ENCODE data around the gene IGFBPL1.
"Not testable (repeated sequence)": the region's sequence is repeated elsewhere in the genome, so short reads cannot be mapped to it uniquely, and the experiment has no call there.

DNA sequence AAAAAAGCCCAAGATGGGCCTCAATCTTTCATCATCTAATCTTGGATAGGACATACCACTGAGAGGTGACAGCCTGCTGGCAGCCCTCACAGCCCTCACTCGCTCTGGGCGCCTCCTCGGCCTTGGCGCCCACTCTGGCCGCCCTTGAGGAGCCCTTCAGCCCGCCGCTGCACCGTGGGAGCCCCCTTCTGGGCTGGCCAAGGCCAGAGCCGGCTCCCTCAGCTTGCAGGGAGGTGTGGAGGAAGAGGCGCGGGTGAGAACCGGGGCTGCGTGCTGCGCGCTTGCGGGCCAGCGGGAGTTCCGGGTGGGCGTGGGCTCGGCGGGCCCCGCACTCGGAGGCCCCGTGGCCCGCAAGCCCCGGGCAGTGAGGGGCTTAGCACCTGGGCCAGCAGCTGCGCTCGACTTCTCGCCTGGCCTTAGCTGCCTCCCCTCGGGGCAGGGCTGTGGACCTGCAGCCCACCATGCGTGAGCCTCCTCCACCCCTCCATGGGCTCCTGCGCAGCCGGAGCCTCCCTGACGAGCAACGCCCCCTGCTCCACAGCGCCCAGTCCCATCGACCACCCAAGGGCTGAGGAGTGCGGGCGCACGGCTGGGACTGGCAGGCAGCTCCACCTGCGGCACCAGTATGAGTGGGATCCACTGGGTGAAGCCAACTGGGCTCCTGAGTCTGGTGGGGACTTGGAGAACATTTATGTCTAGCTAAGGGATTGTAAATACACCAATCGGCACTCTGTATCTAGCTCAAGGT lies 46.7 kb downstream of the IGFBPL1 start:
- not testable (repeated sequence) for TF ChIP-seq EZH2 (IDR thresholded peaks at IDR 0.05); POLR2AphosphoS5 (IDR thresholded peaks at IDR 0.05; ENCODE audit: borderline replicate concordance, low read depth, low read length)
